ENCODE measurements around the gene INPP5E.

Gene INPP5E

GRCh38 chr9:136381311-136381710 lies 58.3 kb downstream of the INPP5E start:
- no peak for DNase-seq

GRCh38 chr9:136380381-136380780 lies 59.3 kb downstream of the INPP5E start:
- DNase-seq = no peak

DNA sequence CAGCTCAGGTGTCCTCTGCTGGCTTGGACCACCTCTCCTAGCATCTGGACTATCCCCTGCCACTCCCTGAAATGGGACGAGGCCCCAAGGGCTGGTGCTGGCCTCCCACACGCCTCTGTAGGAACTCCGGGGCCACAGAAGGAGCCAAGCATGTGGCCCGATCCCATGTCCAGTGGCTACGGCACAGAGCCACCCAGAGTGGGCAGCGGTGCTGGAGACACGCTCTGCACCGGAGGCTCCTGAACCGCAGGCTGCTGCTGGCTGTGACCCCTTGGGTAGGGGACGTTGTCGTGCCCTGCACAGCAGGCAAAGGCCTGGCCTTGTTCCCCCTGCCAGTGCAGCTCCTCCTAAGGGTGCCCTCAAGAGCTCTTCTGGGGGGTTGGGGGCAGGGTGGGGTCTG lies 59.8 kb downstream of the INPP5E start:
- no peak for DNase-seq

GRCh38 chr9:136379401-136379800 lies 60.2 kb downstream of the INPP5E start:
- no peak for DNase-seq

DNA sequence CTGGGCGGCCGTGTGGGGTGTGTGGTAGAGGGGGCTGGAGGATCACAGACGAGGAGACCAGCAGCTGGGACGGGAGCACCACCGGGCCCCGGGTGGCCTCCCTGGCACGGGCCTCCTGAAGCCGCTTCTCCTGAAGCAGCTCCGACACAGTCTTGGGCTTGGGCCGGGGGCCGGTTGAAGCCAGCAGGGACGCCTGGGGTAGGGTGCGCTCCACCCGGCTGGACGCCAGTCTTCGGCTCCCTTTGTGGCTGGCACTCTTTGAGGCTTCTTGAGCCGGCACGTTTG lies 60.7 kb downstream of the INPP5E start:
- no peak for DNase-seq
